Measurements from ENCODE around the gene TMEM168.
"Not testable (repeated sequence)": the region's sequence is repeated elsewhere in the genome, so short reads cannot be mapped to it uniquely, and the experiment has no call there.

Gene TMEM168

GRCh38 chr7:112802406-112802805, 12.2 kb upstream of the TMEM168 start:
- TF ChIP-seq CTCF (IDR thresholded peaks at IDR 0.05) = no peak
- TF ChIP-seq ZFX (IDR thresholded peaks at IDR 0.05; ENCODE audit: borderline replicate concordance) = no peak
- H3K27ac ChIP-seq = no peak overlapping the region

GRCh38 chr7:112800486-112800885, 10.3 kb upstream of the TMEM168 start:
- TF ChIP-seq CTCF (IDR thresholded peaks at IDR 0.05) (no peak), ZFX (IDR thresholded peaks at IDR 0.05; ENCODE audit: borderline replicate concordance) (no peak)

GRCh38 chr7:112799448-112800120, 9.4 kb upstream of the TMEM168 start:
- H3K27ac ChIP-seq = no peak overlapping the region
- TF ChIP-seq CTCF (IDR thresholded peaks at IDR 0.05) (no peak), ZFX (IDR thresholded peaks at IDR 0.05; ENCODE audit: borderline replicate concordance) (no peak)

More at GRCh38 chr7:112800486-112800885, 10.3 kb upstream of the TMEM168 start:
- no peak overlapping the region for H3K27ac ChIP-seq

- TF ChIP-seq ZFX (IDR thresholded peaks at IDR 0.05; ENCODE audit: borderline replicate concordance) (no peak), CTCF (IDR thresholded peaks at IDR 0.05) (no peak)
- H3K27ac ChIP-seq = no peak overlapping the region
Measured at GRCh38 chr7:112798274-112799159, 8.3 kb upstream of the TMEM168 start.

GRCh38 chr7:112796552-112796951, 6.4 kb upstream of the TMEM168 start:
- not testable (repeated sequence) for H3K27ac ChIP-seq

GRCh38 chr7:112792441-112792840, 2.2 kb upstream of the TMEM168 start:
- H3K27ac ChIP-seq = no peak overlapping the region
- TF ChIP-seq CTCF (IDR thresholded peaks at IDR 0.05) (no peak), ZFX (IDR thresholded peaks at IDR 0.05; ENCODE audit: borderline replicate concordance) (no peak)

- no peak overlapping the region for H3K27ac ChIP-seq
- TF ChIP-seq CTCF (IDR thresholded peaks at IDR 0.05) (no peak), ZFX (IDR thresholded peaks at IDR 0.05; ENCODE audit: borderline replicate concordance) (no peak)
Measured at GRCh38 chr7:112791465-112792168, 1.4 kb upstream of the TMEM168 start.

Data from 22Rv1 (cell line).